Measurements from ENCODE around the gene PTPRM. TPM values are rescaled to one million over a fixed set of nuclear protein-coding genes. Genes with fewer than 3 reads are reported as not detected.

PTPRM gene
- total RNA-seq, 1 experiment from 2014 or later: 6.2 TPM

DNA sequence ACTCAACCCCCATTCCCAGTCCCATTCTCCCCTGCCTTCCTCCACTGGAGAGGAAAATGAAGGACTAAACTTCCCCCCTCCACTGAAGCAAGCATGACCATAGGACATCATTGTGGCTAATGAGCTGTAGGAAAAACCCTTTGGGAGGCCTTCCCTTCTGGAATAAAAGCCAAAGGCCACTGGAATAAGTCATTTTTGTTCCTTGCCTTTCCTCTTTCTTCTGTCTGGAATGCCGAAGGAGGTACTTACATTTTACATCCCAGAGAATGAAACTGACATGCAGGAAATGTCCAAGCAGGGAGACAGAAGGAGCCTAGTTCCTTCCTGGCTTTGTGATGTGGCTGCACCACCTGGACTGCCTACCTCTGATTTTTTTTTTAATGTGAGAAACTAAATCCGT lies 9.1 kb upstream of the PTPRM start:
- Histone ChIP-seq H2BK5ac (ENCODE audit: insufficient read length, low read length) (no peak overlapping the region), H2BK12ac (ENCODE audit: insufficient read length, low read depth, low read length) (no peak overlapping the region), H3K9me3 (ENCODE audit: control insufficient read depth, low read depth, low read length) (no peaks in the 10 kb centered on the region), H2BK15ac (ENCODE audit: low read depth, low read length) (no peak overlapping the region), H2BK120ac (ENCODE audit: low read depth, low read length, poor library complexity, severe bottlenecking) (no peak overlapping the region), H3K27me3 (ENCODE audit: insufficient read depth, low read length) (no peaks in the 10 kb centered on the region), H3K9ac (ENCODE audit: extremely low read depth, insufficient read length, low read length) (no peak overlapping the region), H3K14ac (ENCODE audit: insufficient read depth, low read length) (no peak overlapping the region), H2BK20ac (ENCODE audit: low read depth, low read length, poor library complexity, severe bottlenecking) (no peak overlapping the region), H3K4me2 (ENCODE audit: insufficient read depth, insufficient read length, low read length) (no peak overlapping the region), H4K5ac (ENCODE audit: insufficient read length, low read depth, low read length) (no peak overlapping the region), H3K79me2 (ENCODE audit: insufficient read depth, low read length) (no peaks in the 10 kb centered on the region), H3K18ac (ENCODE audit: insufficient read length, low read depth, low read length) (no peak overlapping the region), H2AFZ (ENCODE audit: low read length) (no peak overlapping the region), H3K56ac (ENCODE audit: insufficient read length, low read depth, low read length) (no peak overlapping the region), H3K23ac (ENCODE audit: insufficient read length, low read depth, low read length) (no peak overlapping the region), H3K4me1 (ENCODE audit: insufficient read depth, low read length) (peaks cover 4% of the 10 kb centered on the region; the same call in 1 of the 2 replicates), H4K20me1 (ENCODE audit: control insufficient read depth, insufficient read depth, insufficient read length) (no peaks in the 10 kb centered on the region), H4K91ac (ENCODE audit: insufficient read length, low read depth, low read length) (no peak overlapping the region), H3K23me2 (ENCODE audit: insufficient read length, low read depth, low read length, poor library complexity, severe bottlenecking) (no peaks in the 10 kb centered on the region), H3K27ac (ENCODE audit: insufficient read length, low read depth, low read length) (no peak overlapping the region), H3T11ph (ENCODE audit: low read length) (no peak overlapping the region), H3K4ac (ENCODE audit: low read depth, low read length) (no peak overlapping the region), H3K79me1 (ENCODE audit: insufficient read depth, low read depth, low read length, poor library complexity, severe bottlenecking) (no peaks in the 10 kb centered on the region), H2AK5ac (ENCODE audit: insufficient read length, low read length) (no peak overlapping the region), H4K8ac (replicated peaks; ENCODE audit: insufficient read length, low read depth, low read length) (no peak overlapping the region)
- DNase-seq: no peak
- peaks cover 0 to 3% of the 10 kb centered on the region in 2 experiments; a peak in 1 of 5 replicates for H3K9me3 Mint-ChIP-seq
- no peaks in the 10 kb centered on the region for H3K36me3 Mint-ChIP-seq (ENCODE audit: insufficient read depth in 1 of 3, low read depth in 3 of 3)
- H3K4me3 Mint-ChIP-seq: no peak overlapping the region
- no CpG with 5 or more reads among the region's 2 CpGs for WGBS (ENCODE audit: extremely low coverage, insufficient read length, low lambda C conversion rate)
- TF ChIP-seq, protein P1, sequence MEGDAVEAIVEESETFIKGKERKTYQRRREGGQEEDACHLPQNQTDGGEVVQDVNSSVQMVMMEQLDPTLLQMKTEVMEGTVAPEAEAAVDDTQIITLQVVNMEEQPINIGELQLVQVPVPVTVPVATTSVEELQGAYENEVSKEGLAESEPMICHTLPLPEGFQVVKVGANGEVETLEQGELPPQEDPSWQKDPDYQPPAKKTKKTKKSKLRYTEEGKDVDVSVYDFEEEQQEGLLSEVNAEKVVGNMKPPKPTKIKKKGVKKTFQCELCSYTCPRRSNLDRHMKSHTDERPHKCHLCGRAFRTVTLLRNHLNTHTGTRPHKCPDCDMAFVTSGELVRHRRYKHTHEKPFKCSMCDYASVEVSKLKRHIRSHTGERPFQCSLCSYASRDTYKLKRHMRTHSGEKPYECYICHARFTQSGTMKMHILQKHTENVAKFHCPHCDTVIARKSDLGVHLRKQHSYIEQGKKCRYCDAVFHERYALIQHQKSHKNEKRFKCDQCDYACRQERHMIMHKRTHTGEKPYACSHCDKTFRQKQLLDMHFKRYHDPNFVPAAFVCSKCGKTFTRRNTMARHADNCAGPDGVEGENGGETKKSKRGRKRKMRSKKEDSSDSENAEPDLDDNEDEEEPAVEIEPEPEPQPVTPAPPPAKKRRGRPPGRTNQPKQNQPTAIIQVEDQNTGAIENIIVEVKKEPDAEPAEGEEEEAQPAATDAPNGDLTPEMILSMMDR (conservative IDR thresholded peaks at IDR 0.05): no peak
- H3K4me1 Mint-ChIP-seq: peaks cover 18% of the 10 kb centered on the region in 2 experiments
- H3K27me3 Mint-ChIP-seq (ENCODE audit: low read depth): no peaks in the 10 kb centered on the region
- H3K27ac Mint-ChIP-seq: no peak overlapping the region
